Activated CD4-positive, alpha-beta T cell treated with anti-CD3 and anti-CD28 coated beads, Interleukin-2, amount 10 ng/mL, durations not matched to agents 7 days and 5 days (primary cell): ENCODE results near the gene CENPT. TPM values are rescaled to one million over a fixed set of nuclear protein-coding genes. Genes with fewer than 3 reads are reported as not detected.

ENCODE experiments used
- CTCF ChIA-PET: fragments of 350-600 bp; sonication (Branson Sonifier 250); formaldehyde crosslinking; loops from one replicate; lab custom pipeline; 2021; ENCODE audit warnings: antibody characterized with exemption; lab: Charles Lee
- POLR2A ChIA-PET: fragments of 350-600 bp; sonication (Branson Sonifier 250); formaldehyde crosslinking; loops from one replicate; lab custom pipeline; 2021; ENCODE audit warnings: antibody characterized with exemption; lab: Charles Lee
- DNase-seq: peaks from one replicate; pipeline ENCODE4 v3.0.0-alpha.2; 2020
- H3K27ac Mint-ChIP-seq: one replicate; pipeline ENCODE4 v1.8.0; 2021; ENCODE audit warnings: mild to moderate bottlenecking, moderate library complexity, mixed read lengths
- H3K27me3 Mint-ChIP-seq: one replicate; pipeline ENCODE4 v1.8.0; 2021; ENCODE audit warnings: mixed read lengths
- H3K36me3 Mint-ChIP-seq: one replicate; pipeline ENCODE4 v1.8.0; 2021; ENCODE audit warnings: low read depth, mixed read lengths
- H3K4me1 Mint-ChIP-seq: one replicate; pipeline ENCODE4 v1.8.0; 2021; ENCODE audit warnings: mixed read lengths
- H3K4me3 Mint-ChIP-seq: one replicate; pipeline ENCODE4 v1.8.0; 2021; ENCODE audit warnings: mild to moderate bottlenecking, moderate library complexity, mixed read lengths
- H3K9me3 Mint-ChIP-seq: one replicate; pipeline ENCODE4 v1.8.0; 2021; ENCODE audit warnings: mixed read lengths
- total RNA-seq, 2 experiments: library from RNA; stranded (reverse); gene quantifications; one replicate each; pipeline ENCODE4 v1.2.3, GENCODE V29; 2021

Gene CENPT
- total RNA-seq, 2 experiments from 2014 or later: 62.1 to 64.0 TPM

- H3K4me1 Mint-ChIP-seq: no peaks in the 10 kb centered on the region
- DNase-seq: peak; percentile 69
- ChIA-PET CTCF (interaction anchor here (0.6 to 3.7 kb wide), 30 partner anchors 9 to 329 kb away, joined by 3 to 24 read pairs (median 4); partner anchors contain the start of gene PSKH1), POLR2A (interaction anchor here (0.6 to 1.0 kb wide), 2 partner anchors 46 to 119 kb away, joined by 3 to 4 read pairs; no protein-coding TSS in a partner anchor)
- H3K36me3 Mint-ChIP-seq: peaks cover 36% of the 10 kb centered on the region
- H3K27me3 Mint-ChIP-seq: no peaks in the 10 kb centered on the region
- no peak overlapping the region for H3K4me3 Mint-ChIP-seq
- H3K9me3 Mint-ChIP-seq: no peaks in the 10 kb centered on the region
- H3K27ac Mint-ChIP-seq: no peak overlapping the region
Measured at GRCh38 chr16:67883872-67884261, 36.4 kb upstream of the CENPT start.

GRCh38 chr16:67883146-67883871 is 35.8 kb upstream of the CENPT start:
- H3K4me3 Mint-ChIP-seq: no peak overlapping the region
- POLR2A ChIA-PET: interaction anchor here (0.6 to 1.0 kb wide), 2 partner anchors 47 to 120 kb away, joined by 3 to 4 read pairs; no protein-coding TSS in a partner anchor
- no peaks in the 10 kb centered on the region for H3K27me3 Mint-ChIP-seq
- H3K9me3 Mint-ChIP-seq: no peaks in the 10 kb centered on the region
- no peaks in the 10 kb centered on the region for H3K4me1 Mint-ChIP-seq
- no peak overlapping the region for H3K27ac Mint-ChIP-seq
- DNase-seq: no peak
- H3K36me3 Mint-ChIP-seq: peaks cover 40% of the 10 kb centered on the region
- CTCF ChIA-PET: interaction anchor here (0.6 to 3.7 kb wide), 31 partner anchors 8 to 330 kb away, joined by 3 to 24 read pairs (median 4); partner anchors contain the start of gene PSKH1

- Mint-ChIP-seq H3K9me3 (no peaks in the 10 kb centered on the region), H3K4me3 (no peak overlapping the region), H3K27me3 (no peaks in the 10 kb centered on the region), H3K36me3 (peaks cover 45% of the 10 kb centered on the region), H3K4me1 (no peaks in the 10 kb centered on the region), H3K27ac (no peak overlapping the region)
- ChIA-PET POLR2A (interaction anchor here (0.6 kb wide), 1 partner anchor 373 kb away, joined by 4 read pairs; no protein-coding TSS in a partner anchor), CTCF (interaction anchor here (0.6 to 3.7 kb wide), 16 partner anchors 10 to 192 kb away, joined by 3 to 24 read pairs (median 5); partner anchors contain the start of genes PSKH1 and PSMB10)
- no peak for DNase-seq
Measured at GRCh38 chr16:67882374-67883145, 35.1 kb upstream of the CENPT start.

- H3K27ac Mint-ChIP-seq: no peak overlapping the region
- ChIA-PET POLR2A (no interaction called here), CTCF (interaction anchor here (0.6 to 3.7 kb wide), 6 partner anchors 11 to 361 kb away, joined by 3 to 24 read pairs (median 3); partner anchors contain the start of genes PSKH1 and PSMB10)
- H3K4me3 Mint-ChIP-seq: no peak overlapping the region
- DNase-seq: no peak
- H3K36me3 Mint-ChIP-seq: peaks cover 51% of the 10 kb centered on the region
- no peaks in the 10 kb centered on the region for H3K9me3 Mint-ChIP-seq
- no peaks in the 10 kb centered on the region for H3K27me3 Mint-ChIP-seq
- no peaks in the 10 kb centered on the region for H3K4me1 Mint-ChIP-seq
Measured at GRCh38 chr16:67881621-67882161, 34.2 kb upstream of the CENPT start.

- Mint-ChIP-seq H3K27ac (no peak overlapping the region), H3K36me3 (peaks cover 53% of the 10 kb centered on the region), H3K4me3 (no peak overlapping the region), H3K9me3 (no peaks in the 10 kb centered on the region), H3K27me3 (no peaks in the 10 kb centered on the region), H3K4me1 (peaks cover 4% of the 10 kb centered on the region)
- POLR2A ChIA-PET: no interaction called here
- CTCF ChIA-PET: interaction anchor here (0.5 to 0.7 kb wide), 3 partner anchors 10 to 468 kb away, joined by 3 to 6 read pairs (median 3); no protein-coding TSS in a partner anchor
- no peak for DNase-seq
Measured at GRCh38 chr16:67880584-67880983, 33.1 kb upstream of the CENPT start.

GRCh38 chr16:67879936-67880335 is 32.4 kb upstream of the CENPT start:
- Mint-ChIP-seq H3K36me3 (peaks cover 50% of the 10 kb centered on the region), H3K4me1 (peaks cover 11% of the 10 kb centered on the region), H3K9me3 (no peaks in the 10 kb centered on the region), H3K27ac (no peak overlapping the region), H3K4me3 (no peak overlapping the region), H3K27me3 (no peaks in the 10 kb centered on the region)
- no peak for DNase-seq
- CTCF ChIA-PET: interaction anchor here (0.5 to 4.7 kb wide), 4 partner anchors 12 to 468 kb away, joined by 4 to 18 read pairs (median 7); partner anchors contain the start of gene PSKH1
- POLR2A ChIA-PET: no interaction called here

GRCh38 chr16:67879462-67879861 is 32.0 kb upstream of the CENPT start:
- POLR2A ChIA-PET: no interaction called here
- DNase-seq: no peak
- Mint-ChIP-seq H3K27ac (no peak overlapping the region), H3K4me3 (no peak overlapping the region), H3K27me3 (no peaks in the 10 kb centered on the region), H3K36me3 (peaks cover 48% of the 10 kb centered on the region), H3K4me1 (peaks cover 15% of the 10 kb centered on the region), H3K9me3 (no peaks in the 10 kb centered on the region)
- CTCF ChIA-PET: interaction anchor here (1.0 to 4.7 kb wide), 5 partner anchors 9 to 63 kb away, joined by 3 to 18 read pairs (median 4); partner anchors contain the start of gene PSKH1

- DNase-seq: no peak
- Mint-ChIP-seq H3K27me3 (no peaks in the 10 kb centered on the region), H3K4me1 (peaks cover 21% of the 10 kb centered on the region), H3K9me3 (no peaks in the 10 kb centered on the region), H3K27ac (no peak overlapping the region), H3K4me3 (no peak overlapping the region), H3K36me3 (peaks cover 47% of the 10 kb centered on the region)
- ChIA-PET POLR2A (no interaction called here), CTCF (interaction anchor here (1.0 to 4.7 kb wide), 5 partner anchors 9 to 62 kb away, joined by 3 to 18 read pairs (median 4); partner anchors contain the start of gene PSKH1)
Measured at GRCh38 chr16:67878846-67879245, 31.4 kb upstream of the CENPT start.

GRCh38 chr16:67878232-67878631 is 30.7 kb upstream of the CENPT start:
- Mint-ChIP-seq H3K36me3 (peaks cover 41% of the 10 kb centered on the region), H3K4me3 (no peak overlapping the region), H3K4me1 (peaks cover 23% of the 10 kb centered on the region), H3K27ac (no peak overlapping the region), H3K27me3 (no peaks in the 10 kb centered on the region), H3K9me3 (no peaks in the 10 kb centered on the region)
- CTCF ChIA-PET: interaction anchor here (0.7 to 4.7 kb wide), 5 partner anchors 13 to 62 kb away, joined by 3 to 18 read pairs (median 3); partner anchors contain the start of gene PSKH1
- POLR2A ChIA-PET: no interaction called here
- no peak for DNase-seq

- no peak overlapping the region for H3K27ac Mint-ChIP-seq
- H3K4me3 Mint-ChIP-seq: no peak overlapping the region
- H3K4me1 Mint-ChIP-seq: peaks cover 29% of the 10 kb centered on the region
- POLR2A ChIA-PET: no interaction called here
- CTCF ChIA-PET: interaction anchor here (1.2 to 4.7 kb wide), 3 partner anchors 15 to 356 kb away, joined by 3 to 18 read pairs (median 3); partner anchors contain the start of gene PSKH1
- no peak for DNase-seq
- H3K36me3 Mint-ChIP-seq: peaks cover 37% of the 10 kb centered on the region
- H3K27me3 Mint-ChIP-seq: no peaks in the 10 kb centered on the region
- no peaks in the 10 kb centered on the region for H3K9me3 Mint-ChIP-seq
Measured at GRCh38 chr16:67877064-67877463, 29.6 kb upstream of the CENPT start.

GRCh38 chr16:67874372-67874771 is 26.9 kb upstream of the CENPT start:
- POLR2A ChIA-PET: no interaction called here
- Mint-ChIP-seq H3K4me1 (peaks cover 29% of the 10 kb centered on the region), H3K27ac (peak overlapping the region; percentile 10), H3K36me3 (peaks cover 35% of the 10 kb centered on the region), H3K4me3 (peak overlapping the region; percentile 93), H3K27me3 (no peaks in the 10 kb centered on the region), H3K9me3 (no peaks in the 10 kb centered on the region)
- CTCF ChIA-PET: interaction anchor here (0.8 to 1.9 kb wide), 4 partner anchors 9 to 166 kb away, joined by 3 to 10 read pairs (median 4); no protein-coding TSS in a partner anchor
- no peak for DNase-seq
